Superior temporal gyrus (tissue), 1 donor: ENCODE measurements around the gene FILIP1.

ENCODE experiments used
- DNase-seq: peaks from one replicate; pipeline ENCODE4 v3.0.0-alpha.2; 2016; ENCODE audit errors: extremely low spot score

FILIP1 gene

GRCh38 chr6:75268121-75268987 lies 225.2 kb downstream of the FILIP1 start:
- no peak for DNase-seq

- DNase-seq = no peak
These were observed 226.1 kb downstream of the FILIP1 start for GRCh38 chr6:75267461-75267860.

GRCh38 chr6:75266716-75267291 lies 226.8 kb downstream of the FILIP1 start:
- peak; percentile 84 for DNase-seq

GRCh38 chr6:75263401-75263750 lies 230.2 kb downstream of the FILIP1 start:
- no peak for DNase-seq

DNA sequence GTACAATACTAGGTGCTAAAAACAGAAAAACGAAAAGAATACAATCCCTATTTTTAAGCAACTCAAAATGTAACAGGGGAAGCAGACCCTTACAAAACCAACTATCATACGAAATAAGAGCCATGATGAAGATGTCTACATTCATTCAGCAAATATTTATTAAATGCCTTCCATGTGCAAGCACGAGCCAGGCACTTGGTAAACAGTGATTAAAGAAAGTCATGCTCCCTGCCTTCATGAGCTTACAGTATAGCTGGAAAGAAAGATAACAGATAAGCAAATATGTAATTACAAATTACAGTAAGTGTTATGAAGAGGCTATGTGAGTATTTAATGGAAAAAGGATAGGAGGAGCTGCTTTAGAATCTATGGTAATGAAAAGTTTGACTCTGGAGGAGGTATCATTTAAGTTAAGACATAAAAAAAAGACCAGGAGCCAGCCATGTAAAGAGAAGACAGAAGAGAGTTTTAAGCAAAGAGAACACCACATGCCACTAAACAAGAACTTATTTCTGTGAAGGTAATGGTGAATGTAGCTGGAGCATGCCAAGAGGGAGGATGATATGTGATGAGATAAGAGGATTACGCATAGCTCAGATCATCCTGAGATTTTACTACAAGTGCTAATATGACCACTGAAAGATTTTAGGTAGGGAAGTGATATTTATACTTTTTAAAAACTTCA lies 230.7 kb downstream of the FILIP1 start:
- DNase-seq = no peak

DNA sequence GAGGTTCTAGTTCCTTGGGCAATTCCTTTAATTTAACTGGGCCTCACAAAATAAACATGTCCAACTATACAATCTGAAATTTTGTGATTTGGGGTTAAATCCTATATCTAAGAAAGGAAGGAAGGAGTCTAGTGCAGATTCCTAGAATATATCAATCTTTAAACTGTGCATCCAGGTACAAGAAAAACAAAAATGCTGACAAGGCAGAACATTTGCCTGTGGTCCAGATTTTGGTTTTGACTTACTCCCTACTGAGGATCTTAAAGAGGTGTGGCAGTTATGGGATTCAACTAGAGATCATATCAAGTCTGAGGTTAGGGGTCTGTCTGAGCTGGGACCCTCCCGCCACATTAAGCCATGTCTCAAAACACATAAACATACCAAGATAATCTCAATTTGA lies 232.3 kb downstream of the FILIP1 start:
- no peak for DNase-seq

DNA sequence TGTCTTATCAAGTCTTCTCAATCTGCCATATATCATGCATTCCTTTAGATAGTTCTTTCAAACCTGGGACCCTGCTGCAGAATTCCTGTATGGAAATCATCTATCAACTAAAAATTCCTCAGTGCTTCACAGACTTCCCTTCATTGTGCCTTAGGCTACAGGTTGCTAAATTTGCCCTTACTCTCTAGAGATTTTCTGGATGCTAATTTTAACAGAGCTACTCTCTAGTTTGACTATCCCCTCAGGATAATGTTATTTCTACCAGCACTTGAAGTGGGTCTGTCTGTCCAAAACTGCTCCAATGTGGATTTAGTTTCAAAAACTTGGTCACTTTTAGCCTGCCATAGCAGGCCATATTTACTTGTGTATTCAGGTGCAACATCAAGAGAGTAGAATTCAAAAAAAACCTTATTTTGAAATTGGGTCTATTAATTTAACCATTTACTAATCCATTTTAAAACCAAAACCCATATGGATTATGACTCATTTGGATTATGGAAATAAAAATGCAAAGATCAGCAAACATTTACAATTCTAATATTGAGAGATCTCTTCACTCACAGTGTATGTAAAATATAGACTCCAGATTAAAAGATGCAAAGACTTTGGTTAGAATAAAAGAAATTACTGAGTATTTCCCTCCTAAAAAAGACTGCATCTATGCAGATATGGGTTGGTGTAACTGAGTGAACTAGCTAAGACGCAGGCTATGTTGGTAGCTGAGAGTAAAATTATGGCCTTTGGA lies 236.1 kb downstream of the FILIP1 start:
- no peak for DNase-seq

GRCh38 chr6:75250552-75250951 lies 243.0 kb downstream of the FILIP1 start:
- no peak for DNase-seq

DNA sequence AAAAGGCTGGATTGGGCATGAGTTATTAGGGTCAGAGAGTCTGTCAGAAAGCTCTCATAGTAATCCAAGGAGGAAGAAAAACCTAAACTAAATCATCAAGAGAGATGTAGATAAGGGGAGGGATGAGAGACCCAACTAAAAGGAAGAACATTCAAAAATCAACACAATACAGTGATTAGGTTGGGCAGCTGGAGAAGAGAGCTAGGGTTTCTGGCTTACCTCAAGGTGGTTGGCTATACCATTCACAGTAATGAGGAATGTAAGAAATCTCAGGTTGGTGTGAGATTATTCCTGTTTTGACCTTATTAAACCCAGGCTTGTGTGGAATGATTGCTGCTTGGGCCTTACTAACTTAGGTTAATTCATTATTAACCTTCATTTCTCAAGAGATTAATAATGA lies 243.8 kb downstream of the FILIP1 start:
- DNase-seq = no peak

- no peak for DNase-seq
These were observed 247.2 kb downstream of the FILIP1 start for GRCh38 chr6:75246386-75246785.

- no peak for DNase-seq
These were observed 249.5 kb downstream of the FILIP1 start for GRCh38 chr6:75244063-75244584.

GRCh38 chr6:75243333-75244062 lies 250.1 kb downstream of the FILIP1 start, which contains the start of gene COX7A2:
COX7A2 (minus strand) TSS chr6:75243801; CDS start chr6:75243734, 67 bp downstream.
- peak; percentile 99 for DNase-seq
